Activated CD4-positive, alpha-beta T cell treated with anti-CD3 and anti-CD28 coated beads, Interleukin-2, amount 10 ng/mL, durations not matched to agents 7 days and 5 days (primary cell): ENCODE results near the gene C4B. TPM values are rescaled to one million over a fixed set of nuclear protein-coding genes. Genes with fewer than 3 reads are reported as not detected.
"Not testable (repeated sequence)": the region's sequence is repeated elsewhere in the genome, so short reads cannot be mapped to it uniquely, and the experiment has no call there.

Experiments used
- CTCF ChIA-PET: fragments of 350-600 bp; sonication (Branson Sonifier 250); formaldehyde crosslinking; loops from one replicate; lab custom pipeline; 2021; ENCODE audit warnings: antibody characterized with exemption; lab: Charles Lee
- POLR2A ChIA-PET: fragments of 350-600 bp; sonication (Branson Sonifier 250); formaldehyde crosslinking; loops from one replicate; lab custom pipeline; 2021; ENCODE audit warnings: antibody characterized with exemption; lab: Charles Lee
- DNase-seq: peaks from one replicate; pipeline ENCODE4 v3.0.0-alpha.2; 2020
- H3K27ac Mint-ChIP-seq: one replicate; pipeline ENCODE4 v1.8.0; 2021; ENCODE audit warnings: mild to moderate bottlenecking, moderate library complexity, mixed read lengths
- H3K27me3 Mint-ChIP-seq: one replicate; pipeline ENCODE4 v1.8.0; 2021; ENCODE audit warnings: mixed read lengths
- H3K36me3 Mint-ChIP-seq: one replicate; pipeline ENCODE4 v1.8.0; 2021; ENCODE audit warnings: low read depth, mixed read lengths
- H3K4me1 Mint-ChIP-seq: one replicate; pipeline ENCODE4 v1.8.0; 2021; ENCODE audit warnings: mixed read lengths
- H3K4me3 Mint-ChIP-seq: one replicate; pipeline ENCODE4 v1.8.0; 2021; ENCODE audit warnings: mild to moderate bottlenecking, moderate library complexity, mixed read lengths
- H3K9me3 Mint-ChIP-seq: one replicate; pipeline ENCODE4 v1.8.0; 2021; ENCODE audit warnings: mixed read lengths
- total RNA-seq, 2 experiments: library from RNA; stranded (reverse); gene quantifications; one replicate each; pipeline ENCODE4 v1.2.3, GENCODE V29; 2021

Gene C4B
- total RNA-seq, 2 experiments from 2014 or later, result 2.0 to 2.2 TPM

DNA sequence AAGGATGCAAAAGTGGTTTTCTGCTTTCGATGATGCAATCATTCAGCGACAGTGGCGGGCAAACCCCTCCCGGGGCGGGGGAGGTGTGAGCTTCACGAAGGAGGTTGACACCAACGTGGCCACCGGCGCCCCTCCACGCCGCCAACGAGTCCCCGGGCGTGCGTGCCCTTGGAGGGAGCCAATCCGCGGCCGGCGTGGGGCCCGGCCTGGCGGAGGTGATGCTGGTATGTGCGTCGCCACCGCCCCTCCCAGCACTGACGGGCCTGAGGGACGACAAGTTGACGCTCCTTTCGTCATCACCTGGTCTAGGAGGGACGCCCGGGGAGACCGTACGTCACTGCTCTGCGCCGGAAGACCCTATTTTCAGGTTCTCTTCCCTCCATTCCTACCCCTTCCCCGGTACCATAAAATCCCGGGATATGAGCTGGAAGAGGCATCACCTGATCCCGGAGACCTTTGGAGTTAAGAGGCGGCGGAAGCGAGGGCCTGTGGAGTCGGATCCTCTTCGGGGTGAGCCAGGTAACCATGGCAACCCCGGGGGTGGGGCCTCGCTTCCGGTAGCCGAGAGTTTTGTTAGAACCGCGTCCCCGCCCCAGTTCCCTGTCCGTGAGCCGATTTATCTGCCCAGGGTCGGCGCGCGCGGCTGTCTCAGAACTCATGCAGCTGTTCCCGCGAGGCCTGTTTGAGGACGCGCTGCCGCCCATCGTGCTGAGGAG, 42.4 kb upstream of the C4B start, which contains the start of gene DXO:
TSS of gene DXO (minus strand) at position 146 of the 716 bp plus-strand sequence. CDS start 463 bp downstream, outside the sequence.
- ChIA-PET CTCF (interaction anchor here (0.7 to 4.6 kb wide), 4 partner anchors 13 to 109 kb away, joined by 3 to 19 read pairs (median 4); partner anchors contain the start of genes NELFE and SKIC2), POLR2A (interaction anchor here (0.6 kb wide), 2 partner anchors 141 to 346 kb away, joined by 3 to 5 read pairs; no protein-coding TSS in a partner anchor)
- Mint-ChIP-seq H3K27ac (peak within 1 kb of the TSS; percentile 99), H3K27me3 (no peaks in the 10 kb centered on the region), H3K4me1 (peaks cover 37% of the 10 kb centered on the region), H3K9me3 (peaks cover 3% of the 10 kb centered on the region), H3K36me3 (peaks cover 28% of the 10 kb centered on the region), H3K4me3 (peak within 1 kb of the TSS; percentile 90)
- DNase-seq, result peak; percentile 98

DNA sequence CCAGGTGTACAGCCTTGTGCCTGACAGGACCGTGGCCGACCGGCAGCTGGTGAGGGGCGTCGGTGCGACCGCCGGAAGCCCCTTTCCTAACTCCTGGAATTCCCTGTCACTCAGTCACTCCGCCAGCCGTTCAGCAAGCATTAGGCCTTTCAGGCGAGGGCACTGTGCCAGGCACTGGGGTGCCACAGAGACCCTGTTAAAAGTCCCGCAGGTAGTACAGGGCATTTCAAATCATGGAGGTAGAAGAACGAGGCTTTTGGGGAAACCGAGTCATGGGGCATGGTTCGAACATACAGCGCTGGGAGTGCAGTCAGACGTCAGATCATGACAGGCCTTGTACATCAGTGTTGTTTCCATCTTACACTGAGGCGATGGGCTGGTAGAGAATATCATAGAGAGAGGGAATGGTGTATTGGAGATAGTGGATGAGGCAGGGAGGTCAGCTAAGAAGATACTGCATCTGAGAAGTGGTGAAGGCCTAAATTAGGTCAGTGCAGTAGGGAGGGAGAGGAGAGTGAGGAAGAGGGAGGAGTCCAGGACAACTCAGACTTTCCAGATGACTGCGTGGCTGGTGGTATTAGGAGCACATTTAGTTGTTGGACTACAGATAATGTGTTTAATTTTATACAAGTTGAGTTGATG, 41.8 kb upstream of the C4B start:
- peaks cover 21% of the 10 kb centered on the region for H3K36me3 Mint-ChIP-seq
- H3K27me3 Mint-ChIP-seq, result no peaks in the 10 kb centered on the region
- H3K4me3 Mint-ChIP-seq, result peak overlapping the region; percentile 90
- DNase-seq, result no peak
- POLR2A ChIA-PET, result no interaction called here
- H3K4me1 Mint-ChIP-seq, result peaks cover 37% of the 10 kb centered on the region
- H3K9me3 Mint-ChIP-seq, result peaks cover 3% of the 10 kb centered on the region
- peak overlapping the region; percentile 99 for H3K27ac Mint-ChIP-seq
- CTCF ChIA-PET, result interaction anchor here (1.3 kb wide), 1 partner anchor 109 kb away, joined by 3 read pairs; no protein-coding TSS in a partner anchor

DNA sequence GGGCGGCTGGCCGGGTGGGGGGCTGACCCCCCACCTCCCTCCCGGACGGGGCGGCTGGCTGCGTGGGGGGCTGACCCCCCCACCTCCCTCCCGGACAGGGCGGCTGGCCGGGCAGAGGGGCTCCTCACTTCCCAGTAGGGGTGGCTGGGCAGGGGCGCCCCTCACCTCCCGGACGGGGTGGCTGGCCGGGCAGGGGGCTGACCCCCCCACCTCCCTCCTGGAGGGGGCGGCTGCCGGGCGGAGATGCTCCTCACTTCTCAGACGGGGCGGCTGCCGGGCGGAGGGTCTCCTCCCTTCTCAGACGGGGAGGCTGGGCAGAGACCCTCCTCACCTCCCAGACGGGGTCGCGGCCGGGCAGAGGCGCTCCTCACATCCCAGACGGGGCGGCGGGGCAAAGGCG, 38.5 kb upstream of the C4B start:
- CTCF ChIA-PET, result interaction anchor here (0.7 kb wide), 2 partner anchors 72 to 273 kb away, joined by 3 to 5 read pairs; no protein-coding TSS in a partner anchor
- H3K27ac Mint-ChIP-seq, H3K27me3 Mint-ChIP-seq, H3K9me3 Mint-ChIP-seq, H3K4me3 Mint-ChIP-seq, DNase-seq, POLR2A ChIA-PET, H3K36me3 Mint-ChIP-seq: not testable (repeated sequence)
- peaks cover 30% of the 10 kb centered on the region for H3K4me1 Mint-ChIP-seq

DNA sequence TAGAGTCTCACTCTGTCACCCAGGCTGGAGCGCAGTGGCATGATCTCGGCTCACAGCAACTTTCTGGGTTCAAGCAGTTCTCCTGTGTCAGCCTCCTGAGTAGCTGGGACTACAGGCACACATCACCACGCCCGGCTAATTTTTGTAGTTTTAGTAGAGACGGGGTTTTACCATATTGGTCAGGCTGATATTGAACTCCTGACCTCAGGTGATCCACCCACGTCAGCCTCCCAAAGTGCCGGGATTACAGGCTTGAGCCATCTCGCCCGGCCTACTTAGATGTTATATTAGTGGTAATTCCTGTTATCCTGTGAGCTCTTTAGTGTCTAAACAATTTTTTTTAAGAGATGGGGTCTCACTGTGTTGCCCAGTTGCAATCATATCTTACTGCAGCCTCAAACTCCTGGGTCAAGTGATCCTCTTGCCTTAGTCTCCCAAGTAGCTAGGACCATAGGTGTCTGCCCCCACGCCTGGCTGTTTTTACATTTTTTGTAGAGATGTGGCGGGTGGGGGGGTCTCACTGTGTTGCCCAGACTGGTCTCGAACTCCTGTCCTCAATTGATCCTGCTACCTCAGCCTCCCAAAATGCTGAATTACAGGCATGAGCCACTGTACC, 36.7 kb upstream of the C4B start:
- Mint-ChIP-seq H3K4me1 (peaks cover 17% of the 10 kb centered on the region), H3K36me3 (peaks cover 5% of the 10 kb centered on the region), H3K27ac (no peak overlapping the region), H3K4me3 (no peak overlapping the region), H3K27me3 (no peaks in the 10 kb centered on the region), H3K9me3 (peaks cover 3% of the 10 kb centered on the region)
- POLR2A ChIA-PET, result no interaction called here
- DNase-seq, result no peak
- CTCF ChIA-PET, result no interaction called here

DNA sequence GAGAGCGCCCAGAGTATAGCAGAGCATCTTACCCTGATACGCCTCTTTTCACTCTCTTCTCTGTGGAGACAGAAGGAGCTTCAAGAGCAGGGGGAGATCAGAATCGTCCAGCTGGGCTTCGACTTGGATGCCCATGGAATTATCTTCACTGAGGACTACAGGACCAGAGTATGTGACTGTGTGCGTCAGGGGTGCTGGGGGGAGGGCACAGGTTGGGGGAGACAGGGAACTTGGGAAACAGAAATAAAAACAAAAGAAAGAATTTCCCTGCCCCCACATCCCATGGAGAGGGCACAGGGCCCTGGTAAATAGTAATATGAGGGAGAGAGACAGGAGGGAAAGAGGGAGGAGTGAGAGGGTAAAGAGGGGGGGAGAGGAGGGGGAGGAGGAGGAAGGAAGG, 35.8 kb upstream of the C4B start:
- CTCF ChIA-PET, result interaction anchor here (0.6 to 1.6 kb wide), 2 partner anchors 8 to 68 kb away, joined by 3 read pairs; no protein-coding TSS in a partner anchor
- Mint-ChIP-seq H3K36me3 (peaks cover 3% of the 10 kb centered on the region), H3K4me1 (peaks cover 9% of the 10 kb centered on the region), H3K27me3 (no peaks in the 10 kb centered on the region), H3K9me3 (peaks cover 3% of the 10 kb centered on the region), H3K27ac (peak overlapping the region; percentile 81), H3K4me3 (no peak overlapping the region)
- POLR2A ChIA-PET, result no interaction called here
- no peak for DNase-seq

DNA sequence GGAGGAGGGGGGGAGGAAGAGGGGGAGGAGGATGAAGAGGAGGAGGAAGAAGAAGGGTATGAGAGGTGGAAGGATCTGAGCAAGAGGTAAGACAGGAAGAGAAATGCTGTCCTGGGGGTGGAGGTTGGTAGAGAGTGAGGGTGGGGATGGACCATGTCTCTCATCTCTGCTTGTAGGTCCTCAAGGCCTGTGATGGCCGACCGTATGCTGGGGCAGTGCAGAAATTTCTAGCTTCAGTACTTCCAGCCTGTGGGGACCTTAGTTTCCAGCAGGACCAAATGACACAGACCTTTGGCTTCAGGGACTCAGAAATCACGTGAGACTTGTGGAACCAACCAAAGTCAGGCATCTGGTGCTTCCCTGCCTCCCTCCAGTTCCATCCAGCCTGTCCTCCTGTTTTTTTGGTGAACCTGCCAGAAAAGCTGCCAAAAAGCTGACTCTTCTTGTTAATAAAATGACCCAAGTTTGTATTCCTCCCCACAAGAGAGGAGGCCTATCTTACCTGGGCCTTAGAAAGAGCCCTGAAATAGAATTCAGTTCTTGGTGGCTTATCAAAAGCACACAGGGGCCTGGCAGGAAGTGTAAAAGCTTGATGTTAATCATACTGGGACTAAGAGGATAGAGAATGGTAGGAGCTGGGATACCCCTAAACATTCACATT, 35.2 kb upstream of the C4B start:
- H3K4me1 Mint-ChIP-seq, result peaks cover 6% of the 10 kb centered on the region
- H3K9me3 Mint-ChIP-seq, result peaks cover 3% of the 10 kb centered on the region
- DNase-seq, result no peak
- H3K4me3 Mint-ChIP-seq, result no peak overlapping the region
- H3K36me3 Mint-ChIP-seq, result peaks cover 3% of the 10 kb centered on the region
- H3K27ac Mint-ChIP-seq, result peak overlapping the region; percentile 81
- POLR2A ChIA-PET, result no interaction called here
- H3K27me3 Mint-ChIP-seq, result no peaks in the 10 kb centered on the region
- CTCF ChIA-PET, result interaction anchor here (0.6 to 1.6 kb wide), 2 partner anchors 9 to 67 kb away, joined by 3 read pairs; no protein-coding TSS in a partner anchor

DNA sequence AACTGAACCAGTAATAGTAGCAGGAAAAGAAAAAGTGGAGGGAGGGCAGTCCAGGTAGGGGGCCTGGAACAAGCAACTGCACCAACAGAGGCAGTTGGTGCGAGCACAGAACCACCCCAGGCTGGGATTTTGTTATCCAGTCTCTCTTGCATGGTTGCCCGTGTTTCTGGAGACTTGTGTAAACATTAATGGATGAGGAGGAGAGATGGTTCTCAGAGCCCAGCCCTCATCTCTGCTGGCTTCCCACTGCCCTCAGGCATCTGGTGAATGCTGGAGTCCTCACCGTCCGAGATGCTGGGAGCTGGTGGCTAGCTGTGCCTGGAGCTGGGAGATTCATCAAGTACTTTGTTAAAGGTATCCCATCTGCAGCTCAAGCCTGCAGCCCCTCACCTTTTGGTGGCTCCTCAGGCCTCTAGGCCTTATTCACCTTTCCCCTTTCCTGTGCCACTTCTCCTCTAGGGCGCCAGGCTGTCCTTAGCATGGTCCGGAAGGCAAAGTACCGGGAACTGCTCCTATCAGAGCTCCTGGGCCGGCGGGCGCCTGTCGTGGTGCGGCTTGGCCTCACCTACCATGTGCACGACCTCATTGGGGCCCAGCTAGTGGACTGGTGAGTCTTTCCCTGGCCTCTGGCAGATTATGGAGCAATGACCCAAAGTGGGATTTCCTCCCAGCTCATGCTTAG, 34.3 kb upstream of the C4B start:
- H3K4me1 Mint-ChIP-seq, result not testable (repeated sequence)

DNA sequence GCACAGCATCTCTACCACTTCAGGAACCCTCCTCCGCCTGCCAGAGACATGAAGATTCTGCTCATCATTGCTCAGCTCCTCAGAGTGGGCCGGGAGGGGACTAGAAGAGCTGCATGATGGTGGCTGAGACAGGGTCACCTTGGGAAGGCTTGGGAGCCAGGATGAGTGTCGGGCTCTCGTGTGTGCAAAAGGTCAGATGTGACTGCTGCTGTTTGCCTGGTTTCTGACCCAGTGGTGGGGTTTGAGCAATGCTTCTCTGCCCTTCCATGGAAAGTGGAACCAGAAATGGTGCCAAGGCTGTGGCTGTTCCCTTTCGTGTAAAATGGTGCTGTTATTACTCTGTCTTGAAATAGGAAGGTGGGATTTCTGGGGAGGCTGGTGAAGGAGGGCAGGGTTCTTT, 33.6 kb upstream of the C4B start:
- H3K27me3 Mint-ChIP-seq, POLR2A ChIA-PET, H3K27ac Mint-ChIP-seq, H3K4me1 Mint-ChIP-seq, H3K9me3 Mint-ChIP-seq, CTCF ChIA-PET, H3K4me3 Mint-ChIP-seq, H3K36me3 Mint-ChIP-seq, DNase-seq: not testable (repeated sequence)

More for the DNA sequence above, 34.3 kb upstream of the C4B start:
- H3K36me3 Mint-ChIP-seq, H3K4me3 Mint-ChIP-seq, H3K27me3 Mint-ChIP-seq, POLR2A ChIA-PET, H3K9me3 Mint-ChIP-seq, DNase-seq: not testable (repeated sequence)
- CTCF ChIA-PET, result interaction anchor here (1.6 kb wide), 1 partner anchor 10 kb away, joined by 3 read pairs; no protein-coding TSS in a partner anchor
- peak overlapping the region; percentile 81 for H3K27ac Mint-ChIP-seq

DNA sequence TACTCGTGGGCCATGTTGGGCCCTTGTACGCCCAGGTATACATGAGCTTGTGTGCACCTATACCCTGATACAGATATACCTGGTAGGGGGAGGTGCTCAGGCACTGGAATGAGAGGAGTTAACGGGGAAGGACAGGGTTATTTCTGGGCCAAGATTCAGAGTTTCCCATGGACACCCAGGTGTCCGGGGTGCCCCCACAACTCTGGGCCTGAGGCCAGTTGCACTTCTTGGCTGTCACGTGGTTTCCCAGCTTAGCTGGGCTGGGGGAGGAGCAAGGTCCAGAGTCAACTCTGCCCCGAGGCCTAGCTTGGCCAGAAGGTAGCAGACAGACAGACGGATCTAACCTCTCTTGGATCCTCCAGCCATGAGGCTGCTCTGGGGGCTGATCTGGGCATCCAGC, 32.9 kb upstream of the C4B start, which contains the start of gene C4A:
TSS of gene C4A (plus strand) at position 314 of the 400 bp plus-strand sequence. CDS start at position 365, 51 bp downstream.
- CTCF ChIA-PET, H3K36me3 Mint-ChIP-seq, H3K9me3 Mint-ChIP-seq, H3K4me1 Mint-ChIP-seq, POLR2A ChIA-PET, DNase-seq, H3K4me3 Mint-ChIP-seq, H3K27ac Mint-ChIP-seq, H3K27me3 Mint-ChIP-seq: not testable (repeated sequence)

DNA sequence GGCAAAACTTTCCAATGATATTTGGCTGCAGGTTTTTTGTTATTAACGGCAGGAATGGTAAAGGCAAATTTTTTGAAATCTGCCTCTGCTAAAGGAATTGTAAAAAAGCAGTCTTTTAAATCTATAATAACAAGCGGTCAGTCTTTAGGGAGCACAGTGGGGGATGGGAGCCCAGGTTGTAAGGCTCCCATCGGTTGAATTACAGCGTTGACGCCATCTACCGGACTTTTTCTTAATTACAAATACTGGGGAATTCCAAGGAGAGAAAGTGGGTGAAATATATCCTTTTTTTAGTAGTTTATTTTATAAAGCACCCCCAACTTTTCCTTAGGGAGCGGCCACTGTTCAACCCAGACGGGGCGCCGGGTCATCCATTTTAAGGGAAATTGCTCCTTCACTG, 25.2 kb upstream of the C4B start:
- H3K9me3 Mint-ChIP-seq, DNase-seq, H3K4me1 Mint-ChIP-seq, H3K36me3 Mint-ChIP-seq, POLR2A ChIA-PET, H3K27ac Mint-ChIP-seq, H3K4me3 Mint-ChIP-seq, H3K27me3 Mint-ChIP-seq, CTCF ChIA-PET: not testable (repeated sequence)

DNA sequence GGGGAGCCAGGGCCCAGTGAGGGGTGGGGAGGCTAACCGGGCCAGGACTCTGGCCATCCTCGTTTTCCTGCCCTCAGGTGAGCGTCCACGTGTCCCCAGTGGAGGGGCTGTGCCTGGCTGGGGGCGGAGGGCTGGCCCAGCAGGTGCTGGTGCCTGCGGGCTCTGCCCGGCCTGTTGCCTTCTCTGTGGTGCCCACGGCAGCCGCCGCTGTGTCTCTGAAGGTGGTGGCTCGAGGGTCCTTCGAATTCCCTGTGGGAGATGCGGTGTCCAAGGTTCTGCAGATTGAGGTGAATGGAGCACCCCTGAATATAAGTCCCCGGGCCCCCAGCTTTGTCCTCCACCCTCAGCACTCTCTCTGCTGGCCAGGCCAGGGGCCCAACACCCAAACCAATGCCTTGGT, 20.2 kb upstream of the C4B start:
- H3K4me3 Mint-ChIP-seq, H3K36me3 Mint-ChIP-seq, H3K27ac Mint-ChIP-seq, POLR2A ChIA-PET, H3K4me1 Mint-ChIP-seq, H3K9me3 Mint-ChIP-seq, CTCF ChIA-PET, H3K27me3 Mint-ChIP-seq: not testable (repeated sequence)
- DNase-seq, result peak; percentile 3

DNA sequence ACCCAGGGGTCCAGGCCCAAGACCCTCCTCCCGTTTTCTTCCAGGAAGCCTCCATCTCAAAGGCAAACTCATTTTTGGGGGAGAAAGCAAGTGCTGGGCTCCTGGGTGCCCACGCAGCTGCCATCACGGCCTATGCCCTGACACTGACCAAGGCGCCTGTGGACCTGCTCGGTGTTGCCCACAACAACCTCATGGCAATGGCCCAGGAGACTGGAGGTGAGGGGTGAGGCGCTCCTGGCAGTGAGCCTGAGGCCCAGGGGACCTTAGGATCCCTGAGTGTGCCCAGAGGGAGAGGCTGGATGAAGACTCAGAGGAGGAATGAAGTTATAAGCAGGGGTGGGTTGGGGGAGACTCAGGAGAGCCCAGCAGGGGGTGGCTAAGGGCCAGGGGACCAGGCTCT, 18.2 kb upstream of the C4B start:
- H3K36me3 Mint-ChIP-seq, H3K4me1 Mint-ChIP-seq, CTCF ChIA-PET, DNase-seq, POLR2A ChIA-PET, H3K27me3 Mint-ChIP-seq, H3K4me3 Mint-ChIP-seq, H3K9me3 Mint-ChIP-seq: not testable (repeated sequence)
- peak overlapping the region; percentile 36 for H3K27ac Mint-ChIP-seq
